MG63 (cell line): ENCODE measurements around the gene CFL2. TPM values are rescaled to one million over a fixed set of nuclear protein-coding genes. Genes with fewer than 3 reads are reported as not detected.

Experiments used
- total RNA-seq: library from RNA; depleted of rRNA; stranded (reverse); fragments of >200 nt; shearing (Covaris generic); gene quantifications from 2 replicates; pipeline ENCODE4 v1.2.3, GENCODE V29; 2014; ENCODE audit warnings: low replicate concordance; rRNA removed

The CFL2 gene
- total RNA-seq, 1 experiment from 2014 or later: 25.8 TPM

Other genes starting within 250 kb of the CFL2 start
- 26.5 and 28.7 TPM in 2 replicates for gene EAPP, start 174.9 kb downstream of the CFL2 start, total RNA-seq
- gene SNX6, start 84.4 kb downstream of the CFL2 start, total RNA-seq: 44.5 and 80.6 TPM in 2 replicates
- gene BAZ1A, start 160.8 kb upstream of the CFL2 start, total RNA-seq: 20.4 and 21.8 TPM in 2 replicates